Neural cell (in vitro differentiated cells): Measurements from ENCODE around the gene CDCA3. TPM values are rescaled to one million over a fixed set of nuclear protein-coding genes. Genes with fewer than 3 reads are reported as not detected.

ENCODE experiments used
- H2AFZ ChIP-seq: fragments of 200-600, 300-800 bp; sonication (generic), shearing (Covaris generic); 2 replicates; pipeline ENCODE4 v1.6.0; 2014; ENCODE audit warnings: low read depth, mild to moderate bottlenecking, antibody characterized with exemption, low read length, moderate library complexity
- H3F3A ChIP-seq: fragments of 200-600 bp; shearing (Covaris generic); 2 replicates; pipeline ENCODE4 v1.6.1; 2016; ENCODE audit warnings: mild to moderate bottlenecking, moderate library complexity, mixed read lengths, antibody characterized with exemption, low read length; ENCODE audit not compliant: insufficient read depth, poor library complexity, severe bottlenecking
- H3K27ac ChIP-seq: fragments of 200-600, 300-800 bp; sonication (generic), shearing (Covaris generic); 2 replicates; pipeline ENCODE4 v1.5.1; 2014; ENCODE audit warnings: mild to moderate bottlenecking, low read length, moderate library complexity
- H3K27me3 ChIP-seq: fragments of 300-800, 200-600 bp; sonication (generic), shearing (Covaris generic); 2 replicates; pipeline ENCODE4 v1.6.0; 2014; ENCODE audit warnings: mild to moderate bottlenecking, low read depth, low read length, moderate library complexity; ENCODE audit not compliant: insufficient read depth
- H3K36me3 ChIP-seq: fragments of 300-800, 200-600 bp; sonication (generic), shearing (Covaris generic); 2 replicates; pipeline ENCODE4 v1.5.1; 2014; ENCODE audit warnings: mild to moderate bottlenecking, antibody characterized with exemption, low read length, moderate library complexity; ENCODE audit not compliant: insufficient read depth
- H3K4me2 ChIP-seq: fragments of 300-800, 200-600 bp; sonication (generic), shearing (Covaris generic); 2 replicates; pipeline ENCODE4 v1.6.0; 2014; ENCODE audit warnings: mild to moderate bottlenecking, low read length
- H3K4me3 ChIP-seq: fragments of 300-800, 200-600 bp; sonication (generic), shearing (Covaris generic); 2 replicates; pipeline ENCODE4 v1.5.1; 2014; ENCODE audit warnings: mild to moderate bottlenecking, low read length, moderate library complexity
- H3K79me2 ChIP-seq: fragments of 200-600 bp; shearing (Covaris generic); replicated peaks from 2 replicates; pipeline ENCODE4 v1.6.0; 2014; ENCODE audit warnings: mild to moderate bottlenecking, low read length, moderate library complexity; ENCODE audit not compliant: insufficient read depth
- H3K9ac ChIP-seq: fragments of 300-800, 200-600 bp; sonication (generic), shearing (Covaris generic); 2 replicates; pipeline ENCODE4 v1.6.1; 2016; ENCODE audit warnings: mild to moderate bottlenecking, low read length, mixed read lengths
- H3K9me2 ChIP-seq: fragments of 200-600 bp; shearing (Covaris generic); 2 replicates; pipeline ENCODE4 v1.6.1; 2016; ENCODE audit warnings: mild to moderate bottlenecking, low read length, mixed read lengths; ENCODE audit not compliant: insufficient read depth
- H3K9me3 ChIP-seq: fragments of 200-600, 300-800 bp; sonication (generic), shearing (Covaris generic); 2 replicates; pipeline ENCODE4 v1.6.1; 2016; ENCODE audit warnings: mild to moderate bottlenecking, mixed run types, low read length, moderate library complexity, mixed read lengths
- H4K20me1 ChIP-seq: fragments of 200-600 bp; shearing (Covaris generic); 2 replicates; pipeline ENCODE4 v1.6.1; 2016; ENCODE audit warnings: mild to moderate bottlenecking, mixed run types; ENCODE audit not compliant: insufficient read depth
- CTCF ChIP-seq: fragments of 450-650 bp; IDR thresholded peaks from 2 replicates; pipeline ENCODE4 v1.5.1; 2014; ENCODE audit warnings: antibody characterized with exemption, mild to moderate bottlenecking, moderate library complexity; ENCODE audit not compliant: poor library complexity, severe bottlenecking
- EP300 ChIP-seq: fragments of 450-650 bp; conservative IDR thresholded peaks from 2 replicates; pipeline ENCODE4 v1.6.1; 2014; ENCODE audit warnings: antibody characterized with exemption, mild to moderate bottlenecking, moderate library complexity; ENCODE audit not compliant: poor library complexity, severe bottlenecking
- EZH2 ChIP-seq: fragments of 200-600, 300-800 bp; shearing (Covaris generic), sonication (generic); IDR thresholded peaks from 2 replicates; pipeline ENCODE4 v1.6.1; 2014; ENCODE audit warnings: antibody characterized with exemption, low read length, borderline replicate concordance, mild to moderate bottlenecking; ENCODE audit not compliant: insufficient read depth, poor library complexity, severe bottlenecking
- MXI1 ChIP-seq: fragments of 450-650 bp; conservative IDR thresholded peaks from 2 replicates; pipeline ENCODE4 v1.6.1; 2014; ENCODE audit warnings: antibody characterized with exemption, mild to moderate bottlenecking; ENCODE audit not compliant: poor library complexity, severe bottlenecking
- POLR2AphosphoS5 ChIP-seq: IDR thresholded peaks from 2 replicates; pipeline ENCODE4 v1.6.1; 2012
- RAD21 ChIP-seq: fragments of 450-650 bp; conservative IDR thresholded peaks from 2 replicates; pipeline ENCODE4 v1.6.1; 2014; ENCODE audit warnings: antibody characterized with exemption, mild to moderate bottlenecking, moderate library complexity
- REST ChIP-seq: IDR thresholded peaks from 2 replicates; pipeline ENCODE4 v1.6.1; 2012; ENCODE audit warnings: borderline replicate concordance
- SMC3 ChIP-seq: fragments of 450-650 bp; conservative IDR thresholded peaks from 2 replicates; pipeline ENCODE4 v1.6.1; 2014; ENCODE audit warnings: antibody characterized with exemption, mild to moderate bottlenecking, moderate library complexity; ENCODE audit not compliant: poor library complexity
- TAF1 ChIP-seq: IDR thresholded peaks from 2 replicates; pipeline ENCODE4 v1.6.1; 2012; ENCODE audit warnings: low read depth
- polyA plus RNA-seq: library from polyadenylated mRNA; depleted of rRNA; stranded (reverse); fragments of >200 nt; gene quantifications from 2 replicates; pipeline ENCODE4 v1.2.3, GENCODE V29; 2014

The CDCA3 gene
- polyA plus RNA-seq, 1 donor from 2014 or later: 7.3 TPM

- TF ChIP-seq TAF1 (no peak), REST (no peak), SMC3 (no peak), CTCF (no peak)
- Histone ChIP-seq H3K27me3 (no peaks in the 10 kb centered on the region), H3F3A (no peaks in the 10 kb centered on the region), H2AFZ (no peak overlapping the region), H3K9me3 (no peaks in the 10 kb centered on the region), H3K79me2 (peaks cover 8% of the 10 kb centered on the region), H3K9me2 (no peaks in the 10 kb centered on the region), H3K9ac (no peak overlapping the region), H3K4me3 (no peak overlapping the region), H3K27ac (no peak overlapping the region), H3K36me3 (no peaks in the 10 kb centered on the region), H3K4me2 (no peak overlapping the region), H4K20me1 (no peaks in the 10 kb centered on the region)
Measured at GRCh38 chr12:6847676-6848075, 3.4 kb downstream of the CDCA3 start.

GRCh38 chr12:6846316-6846869 is 4.7 kb downstream of the CDCA3 start:
- H3K27ac ChIP-seq: no peak overlapping the region
- H3F3A ChIP-seq: no peaks in the 10 kb centered on the region
- TF ChIP-seq RAD21: no peak
- TF ChIP-seq POLR2AphosphoS5: no peak
- no peak for TF ChIP-seq CTCF
- no peak for TF ChIP-seq REST
- TF ChIP-seq TAF1: no peak
- TF ChIP-seq MXI1: no peak
- TF ChIP-seq SMC3: no peak
- TF ChIP-seq EZH2: no peak
- TF ChIP-seq EP300: no peak
- H3K4me3 ChIP-seq: no peak overlapping the region
- no peaks in the 10 kb centered on the region for H3K27me3 ChIP-seq
- no peaks in the 10 kb centered on the region for H3K9me3 ChIP-seq
- no peak overlapping the region for H3K9ac ChIP-seq
- H3K36me3 ChIP-seq: no peaks in the 10 kb centered on the region
- H3K79me2 ChIP-seq: peaks cover 8% of the 10 kb centered on the region
- H3K9me2 ChIP-seq: no peaks in the 10 kb centered on the region
- no peak overlapping the region for H3K4me2 ChIP-seq
- H4K20me1 ChIP-seq: no peaks in the 10 kb centered on the region
- no peak overlapping the region for H2AFZ ChIP-seq
